Ovary (tissue), 3 donors: Measurements from ENCODE around the gene EGR1.

Source experiments
- POLR2A ChIP-seq: fragments of 450-650 bp; IDR thresholded peaks from one replicate; pipeline ENCODE4 v1.6.1; 2017; ENCODE audit warnings: antibody characterized with exemption, mild to moderate bottlenecking, moderate library complexity
- TF ChIP-seq, protein P1 (sequence below), 3 donors: fragments of 450-650 bp in 2 of 3; fragments of 200-600 bp in 1 of 3; IDR thresholded peaks; one replicate each; pipeline versions ENCODE4 v1.5.1 to v1.8.0; 2016 to 2022; ENCODE audit warnings: antibody characterized with exemption in 3 of 3, mild to moderate bottlenecking in 1 of 3
- donor health status: DM: no; HTN: no; CAD: no.

DNA sequence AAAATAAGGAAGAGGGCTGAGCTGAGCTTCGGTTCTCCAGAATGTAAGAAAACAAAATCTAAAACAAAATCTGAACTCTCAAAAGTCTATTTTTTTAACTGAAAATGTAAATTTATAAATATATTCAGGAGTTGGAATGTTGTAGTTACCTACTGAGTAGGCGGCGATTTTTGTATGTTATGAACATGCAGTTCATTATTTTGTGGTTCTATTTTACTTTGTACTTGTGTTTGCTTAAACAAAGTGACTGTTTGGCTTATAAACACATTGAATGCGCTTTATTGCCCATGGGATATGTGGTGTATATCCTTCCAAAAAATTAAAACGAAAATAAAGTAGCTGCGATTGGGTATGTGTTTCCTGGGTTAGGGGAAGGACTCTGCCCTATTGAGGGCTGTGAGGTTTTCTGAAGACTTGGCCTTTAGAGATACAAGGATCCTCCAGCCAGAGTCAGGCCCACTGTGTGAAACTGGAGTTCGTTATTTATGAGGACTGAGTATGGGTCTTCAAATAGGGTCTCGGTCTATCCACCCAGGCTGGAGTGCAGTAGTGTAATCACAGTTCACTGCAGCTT lies 3.8 kb downstream of the EGR1 start:
- no peak for TF ChIP-seq POLR2A
- TF ChIP-seq, protein P1, sequence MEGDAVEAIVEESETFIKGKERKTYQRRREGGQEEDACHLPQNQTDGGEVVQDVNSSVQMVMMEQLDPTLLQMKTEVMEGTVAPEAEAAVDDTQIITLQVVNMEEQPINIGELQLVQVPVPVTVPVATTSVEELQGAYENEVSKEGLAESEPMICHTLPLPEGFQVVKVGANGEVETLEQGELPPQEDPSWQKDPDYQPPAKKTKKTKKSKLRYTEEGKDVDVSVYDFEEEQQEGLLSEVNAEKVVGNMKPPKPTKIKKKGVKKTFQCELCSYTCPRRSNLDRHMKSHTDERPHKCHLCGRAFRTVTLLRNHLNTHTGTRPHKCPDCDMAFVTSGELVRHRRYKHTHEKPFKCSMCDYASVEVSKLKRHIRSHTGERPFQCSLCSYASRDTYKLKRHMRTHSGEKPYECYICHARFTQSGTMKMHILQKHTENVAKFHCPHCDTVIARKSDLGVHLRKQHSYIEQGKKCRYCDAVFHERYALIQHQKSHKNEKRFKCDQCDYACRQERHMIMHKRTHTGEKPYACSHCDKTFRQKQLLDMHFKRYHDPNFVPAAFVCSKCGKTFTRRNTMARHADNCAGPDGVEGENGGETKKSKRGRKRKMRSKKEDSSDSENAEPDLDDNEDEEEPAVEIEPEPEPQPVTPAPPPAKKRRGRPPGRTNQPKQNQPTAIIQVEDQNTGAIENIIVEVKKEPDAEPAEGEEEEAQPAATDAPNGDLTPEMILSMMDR (IDR thresholded peaks at IDR 0.05) = peak in 1 of 3 donors; percentile 36
